Measurements from ENCODE around the gene MPV17.

DNA sequence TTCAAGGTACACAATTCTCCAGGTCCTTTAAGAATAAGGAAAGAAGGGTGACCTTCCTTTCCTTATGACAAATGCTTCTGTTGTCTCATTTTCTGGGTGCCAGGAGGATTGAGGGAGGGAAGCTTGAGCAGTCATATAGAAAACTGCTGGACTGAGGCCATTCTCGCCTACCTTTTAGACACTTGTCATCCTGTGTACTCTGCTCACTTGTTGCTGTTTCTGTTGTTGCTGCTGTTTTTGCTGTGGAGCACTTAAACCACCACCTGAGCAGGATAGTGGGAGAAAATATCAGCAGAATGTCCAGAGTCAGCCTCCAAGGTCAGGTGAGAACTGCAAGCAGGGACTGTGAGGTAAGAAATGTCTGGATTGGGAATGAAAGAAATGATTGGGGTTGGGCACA lies 44.9 kb downstream of the MPV17 start:
- no peak for TF ChIP-seq GABPA (IDR thresholded peaks at IDR 0.05; ENCODE audit: low read depth)
- TF ChIP-seq, protein P1, sequence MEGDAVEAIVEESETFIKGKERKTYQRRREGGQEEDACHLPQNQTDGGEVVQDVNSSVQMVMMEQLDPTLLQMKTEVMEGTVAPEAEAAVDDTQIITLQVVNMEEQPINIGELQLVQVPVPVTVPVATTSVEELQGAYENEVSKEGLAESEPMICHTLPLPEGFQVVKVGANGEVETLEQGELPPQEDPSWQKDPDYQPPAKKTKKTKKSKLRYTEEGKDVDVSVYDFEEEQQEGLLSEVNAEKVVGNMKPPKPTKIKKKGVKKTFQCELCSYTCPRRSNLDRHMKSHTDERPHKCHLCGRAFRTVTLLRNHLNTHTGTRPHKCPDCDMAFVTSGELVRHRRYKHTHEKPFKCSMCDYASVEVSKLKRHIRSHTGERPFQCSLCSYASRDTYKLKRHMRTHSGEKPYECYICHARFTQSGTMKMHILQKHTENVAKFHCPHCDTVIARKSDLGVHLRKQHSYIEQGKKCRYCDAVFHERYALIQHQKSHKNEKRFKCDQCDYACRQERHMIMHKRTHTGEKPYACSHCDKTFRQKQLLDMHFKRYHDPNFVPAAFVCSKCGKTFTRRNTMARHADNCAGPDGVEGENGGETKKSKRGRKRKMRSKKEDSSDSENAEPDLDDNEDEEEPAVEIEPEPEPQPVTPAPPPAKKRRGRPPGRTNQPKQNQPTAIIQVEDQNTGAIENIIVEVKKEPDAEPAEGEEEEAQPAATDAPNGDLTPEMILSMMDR (IDR thresholded peaks at IDR 0.05; ENCODE audit: insufficient read depth, low read length) = no peak
- TF ChIP-seq, protein P2, sequence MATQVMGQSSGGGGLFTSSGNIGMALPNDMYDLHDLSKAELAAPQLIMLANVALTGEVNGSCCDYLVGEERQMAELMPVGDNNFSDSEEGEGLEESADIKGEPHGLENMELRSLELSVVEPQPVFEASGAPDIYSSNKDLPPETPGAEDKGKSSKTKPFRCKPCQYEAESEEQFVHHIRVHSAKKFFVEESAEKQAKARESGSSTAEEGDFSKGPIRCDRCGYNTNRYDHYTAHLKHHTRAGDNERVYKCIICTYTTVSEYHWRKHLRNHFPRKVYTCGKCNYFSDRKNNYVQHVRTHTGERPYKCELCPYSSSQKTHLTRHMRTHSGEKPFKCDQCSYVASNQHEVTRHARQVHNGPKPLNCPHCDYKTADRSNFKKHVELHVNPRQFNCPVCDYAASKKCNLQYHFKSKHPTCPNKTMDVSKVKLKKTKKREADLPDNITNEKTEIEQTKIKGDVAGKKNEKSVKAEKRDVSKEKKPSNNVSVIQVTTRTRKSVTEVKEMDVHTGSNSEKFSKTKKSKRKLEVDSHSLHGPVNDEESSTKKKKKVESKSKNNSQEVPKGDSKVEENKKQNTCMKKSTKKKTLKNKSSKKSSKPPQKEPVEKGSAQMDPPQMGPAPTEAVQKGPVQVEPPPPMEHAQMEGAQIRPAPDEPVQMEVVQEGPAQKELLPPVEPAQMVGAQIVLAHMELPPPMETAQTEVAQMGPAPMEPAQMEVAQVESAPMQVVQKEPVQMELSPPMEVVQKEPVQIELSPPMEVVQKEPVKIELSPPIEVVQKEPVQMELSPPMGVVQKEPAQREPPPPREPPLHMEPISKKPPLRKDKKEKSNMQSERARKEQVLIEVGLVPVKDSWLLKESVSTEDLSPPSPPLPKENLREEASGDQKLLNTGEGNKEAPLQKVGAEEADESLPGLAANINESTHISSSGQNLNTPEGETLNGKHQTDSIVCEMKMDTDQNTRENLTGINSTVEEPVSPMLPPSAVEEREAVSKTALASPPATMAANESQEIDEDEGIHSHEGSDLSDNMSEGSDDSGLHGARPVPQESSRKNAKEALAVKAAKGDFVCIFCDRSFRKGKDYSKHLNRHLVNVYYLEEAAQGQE (IDR thresholded peaks at IDR 0.05; ENCODE audit: insufficient replicate concordance, low read depth) = no peak
- TF ChIP-seq POLR2AphosphoS5 (IDR thresholded peaks at IDR 0.05; ENCODE audit: low read depth) = no peak

Measured in HL-60 (cell line).